OCI-LY7 (cell line): ENCODE results near the gene TNNT1.

Source experiments
- CTCF ChIP-seq: fragments of 200-600 bp; sonication (generic); conservative IDR thresholded peaks from 2 replicates; pipeline ENCODE4 v1.5.1; 2014; ENCODE audit warnings: mild to moderate bottlenecking, antibody characterized with exemption, low read length, moderate library complexity, mixed read lengths
- EZH2phosphoT487 ChIP-seq: fragments of 200-600 bp; sonication (generic); IDR thresholded peaks from 2 replicates; pipeline ENCODE4 v1.6.1; 2018; ENCODE audit warnings: low read depth, borderline replicate concordance, mild to moderate bottlenecking, mixed run types, antibody characterized with exemption, low read length, moderate library complexity, mixed read lengths

DNA sequence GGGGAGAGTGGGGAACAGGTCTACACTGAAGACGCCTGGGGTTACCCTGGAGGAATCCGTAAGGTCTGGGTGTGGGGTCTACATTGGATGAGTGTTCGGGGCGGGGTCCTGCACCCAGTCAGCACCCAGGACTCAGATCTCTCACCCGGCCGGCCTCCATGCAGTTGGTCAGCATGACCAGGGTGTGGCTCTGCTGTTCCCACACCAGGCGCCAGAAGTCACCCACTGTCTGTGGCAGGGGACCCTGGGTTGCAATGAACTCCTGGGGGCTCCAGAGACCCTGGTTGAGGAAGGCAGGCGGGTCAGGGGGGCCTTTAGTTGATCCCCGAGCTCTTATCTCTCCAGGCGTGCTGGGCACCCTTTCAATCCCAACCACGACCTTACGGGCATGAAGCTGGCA is 37.1 kb upstream of the TNNT1 start:
- TF ChIP-seq CTCF = no peak
- TF ChIP-seq EZH2phosphoT487 = no peak
